ENCODE results near the gene CMAS. TPM values are rescaled to one million over a fixed set of nuclear protein-coding genes. Genes with fewer than 3 reads are reported as not detected.

The CMAS gene
- total RNA-seq, 1 experiment from 2014 or later = 36.1 TPM

DNA sequence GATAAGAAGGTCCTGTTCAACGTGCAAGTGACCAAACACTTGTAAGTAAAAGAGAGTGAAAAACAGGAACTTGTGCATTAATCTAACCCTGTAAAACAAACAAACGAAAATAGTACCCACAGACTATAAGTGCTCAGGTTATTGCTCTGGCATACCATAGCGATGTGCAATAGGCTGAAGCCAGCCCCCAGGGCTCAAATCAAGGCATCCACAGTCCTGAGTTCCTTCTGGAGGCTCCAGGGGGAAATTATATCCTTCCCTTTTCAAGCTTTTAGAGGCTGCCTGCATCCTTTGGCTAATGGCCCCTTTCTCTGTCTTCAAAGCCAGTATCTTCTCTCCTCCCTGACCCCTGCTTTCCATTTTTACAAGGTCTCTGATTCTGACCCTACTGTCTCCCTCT, 8.1 kb upstream of the CMAS start:
- Histone ChIP-seq H3K9me2 (ENCODE audit: insufficient read depth) (no peaks in the 10 kb centered on the region), H3K4me3 (replicated peaks in 1 of 2; ENCODE audit: low read depth in 1 of 2, low read length in 2 of 2) (no peak overlapping the region), H3K9me3 (ENCODE audit: control insufficient read depth in 1 of 2, insufficient read depth in 1 of 2, low read depth in 1 of 2, low read length in 2 of 2) (no peaks in the 10 kb centered on the region), H3K9ac (ENCODE audit: low read length) (no peak overlapping the region), H3K27me3 (ENCODE audit: insufficient read depth, low read length) (no peaks in the 10 kb centered on the region), H3K36me3 (ENCODE audit: control insufficient read depth in 1 of 2, insufficient read depth in 2 of 2, low read length in 2 of 2) (no peaks in the 10 kb centered on the region), H2AFZ (ENCODE audit: low read depth, low read length, poor library complexity, severe bottlenecking) (no peak overlapping the region), H4K20me1 (ENCODE audit: insufficient read depth) (no peaks in the 10 kb centered on the region), H3K27ac (ENCODE audit: low read depth, low read length) (no peak overlapping the region), H3K79me2 (ENCODE audit: insufficient read depth, low read length) (no peaks in the 10 kb centered on the region), H3K4me1 (ENCODE audit: control insufficient read depth in 1 of 2, insufficient read depth in 2 of 2, low read length in 2 of 2) (peaks cover 0 to 4% of the 10 kb centered on the region in 2 experiments; a peak in 1 of 4 replicates), H3K4me2 (ENCODE audit: low read length) (no peak overlapping the region)
- POLR2A ChIA-PET = no interaction called here
- intact Hi-C loops (cut with micrococcal nuclease) = no loop called here
- BruUV-seq (replicated peaks) = no TSS peak
- DNase-seq (ENCODE audit: low read depth, low spot score) (no peak), ATAC-seq (no peak)
- CTCF ChIA-PET = no interaction called here
- RAD21 ChIA-PET (ENCODE audit: low non-redundant PET in 1 of 2, low total read pairs in 2 of 2, uncharacterized antibody in 2 of 2, unreplicated experiment in 2 of 2) = no interaction called here
- no peak for TF ChIP-seq ZNF274 (IDR thresholded peaks at IDR 0.05; ENCODE audit: low read depth, low read length)
- no peak for TF ChIP-seq ELF1 (IDR thresholded peaks at IDR 0.05; ENCODE audit: borderline replicate concordance, low read depth)
- no peak for TF ChIP-seq POLR2AphosphoS5 (IDR thresholded peaks at IDR 0.05; ENCODE audit: low read depth, low read length)
- TF ChIP-seq EGR1 (IDR thresholded peaks at IDR 0.05; ENCODE audit: low read depth) = no peak
- no peak for TF ChIP-seq SIN3A (IDR thresholded peaks at IDR 0.05; ENCODE audit: low read depth)
- TF ChIP-seq, protein P1, sequence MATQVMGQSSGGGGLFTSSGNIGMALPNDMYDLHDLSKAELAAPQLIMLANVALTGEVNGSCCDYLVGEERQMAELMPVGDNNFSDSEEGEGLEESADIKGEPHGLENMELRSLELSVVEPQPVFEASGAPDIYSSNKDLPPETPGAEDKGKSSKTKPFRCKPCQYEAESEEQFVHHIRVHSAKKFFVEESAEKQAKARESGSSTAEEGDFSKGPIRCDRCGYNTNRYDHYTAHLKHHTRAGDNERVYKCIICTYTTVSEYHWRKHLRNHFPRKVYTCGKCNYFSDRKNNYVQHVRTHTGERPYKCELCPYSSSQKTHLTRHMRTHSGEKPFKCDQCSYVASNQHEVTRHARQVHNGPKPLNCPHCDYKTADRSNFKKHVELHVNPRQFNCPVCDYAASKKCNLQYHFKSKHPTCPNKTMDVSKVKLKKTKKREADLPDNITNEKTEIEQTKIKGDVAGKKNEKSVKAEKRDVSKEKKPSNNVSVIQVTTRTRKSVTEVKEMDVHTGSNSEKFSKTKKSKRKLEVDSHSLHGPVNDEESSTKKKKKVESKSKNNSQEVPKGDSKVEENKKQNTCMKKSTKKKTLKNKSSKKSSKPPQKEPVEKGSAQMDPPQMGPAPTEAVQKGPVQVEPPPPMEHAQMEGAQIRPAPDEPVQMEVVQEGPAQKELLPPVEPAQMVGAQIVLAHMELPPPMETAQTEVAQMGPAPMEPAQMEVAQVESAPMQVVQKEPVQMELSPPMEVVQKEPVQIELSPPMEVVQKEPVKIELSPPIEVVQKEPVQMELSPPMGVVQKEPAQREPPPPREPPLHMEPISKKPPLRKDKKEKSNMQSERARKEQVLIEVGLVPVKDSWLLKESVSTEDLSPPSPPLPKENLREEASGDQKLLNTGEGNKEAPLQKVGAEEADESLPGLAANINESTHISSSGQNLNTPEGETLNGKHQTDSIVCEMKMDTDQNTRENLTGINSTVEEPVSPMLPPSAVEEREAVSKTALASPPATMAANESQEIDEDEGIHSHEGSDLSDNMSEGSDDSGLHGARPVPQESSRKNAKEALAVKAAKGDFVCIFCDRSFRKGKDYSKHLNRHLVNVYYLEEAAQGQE (IDR thresholded peaks at IDR 0.05; ENCODE audit: low read depth) = no peak
- no peak for TF ChIP-seq YY1 (IDR thresholded peaks at IDR 0.05; ENCODE audit: extremely low read depth, insufficient replicate concordance, low read depth, low read length)
- TF ChIP-seq CEBPB (IDR thresholded peaks at IDR 0.05; ENCODE audit: low read depth) = no peak
- TF ChIP-seq POLR2A (IDR thresholded peaks at IDR 0.05; ENCODE audit: borderline replicate concordance, extremely low read depth, insufficient read depth, insufficient read length) = no peak
- TF ChIP-seq, protein P2, sequence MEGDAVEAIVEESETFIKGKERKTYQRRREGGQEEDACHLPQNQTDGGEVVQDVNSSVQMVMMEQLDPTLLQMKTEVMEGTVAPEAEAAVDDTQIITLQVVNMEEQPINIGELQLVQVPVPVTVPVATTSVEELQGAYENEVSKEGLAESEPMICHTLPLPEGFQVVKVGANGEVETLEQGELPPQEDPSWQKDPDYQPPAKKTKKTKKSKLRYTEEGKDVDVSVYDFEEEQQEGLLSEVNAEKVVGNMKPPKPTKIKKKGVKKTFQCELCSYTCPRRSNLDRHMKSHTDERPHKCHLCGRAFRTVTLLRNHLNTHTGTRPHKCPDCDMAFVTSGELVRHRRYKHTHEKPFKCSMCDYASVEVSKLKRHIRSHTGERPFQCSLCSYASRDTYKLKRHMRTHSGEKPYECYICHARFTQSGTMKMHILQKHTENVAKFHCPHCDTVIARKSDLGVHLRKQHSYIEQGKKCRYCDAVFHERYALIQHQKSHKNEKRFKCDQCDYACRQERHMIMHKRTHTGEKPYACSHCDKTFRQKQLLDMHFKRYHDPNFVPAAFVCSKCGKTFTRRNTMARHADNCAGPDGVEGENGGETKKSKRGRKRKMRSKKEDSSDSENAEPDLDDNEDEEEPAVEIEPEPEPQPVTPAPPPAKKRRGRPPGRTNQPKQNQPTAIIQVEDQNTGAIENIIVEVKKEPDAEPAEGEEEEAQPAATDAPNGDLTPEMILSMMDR (IDR thresholded peaks at IDR 0.05 in 2 of 3, conservative IDR thresholded peaks at IDR 0.05 in 1 of 3; ENCODE audit: borderline replicate concordance in 1 of 3, insufficient read depth in 1 of 3, low read depth in 2 of 3, low read length in 2 of 3) = no peak
- no peak for TF ChIP-seq TCF7L2 (IDR thresholded peaks at IDR 0.05; ENCODE audit: borderline replicate concordance, extremely low read depth, insufficient read depth, insufficient read length)
- no peak for TF ChIP-seq RAD21 (IDR thresholded peaks at IDR 0.05; ENCODE audit: low read depth)
- no peak for TF ChIP-seq FOSL1 (IDR thresholded peaks at IDR 0.05; ENCODE audit: low read depth)
- TF ChIP-seq SP1 (IDR thresholded peaks at IDR 0.05; ENCODE audit: low read depth) = no peak

Measured in HCT116 (cell line).